HepG2 (cell line): Measurements from ENCODE around the gene SLC17A9. TPM values are rescaled to one million over a fixed set of nuclear protein-coding genes. Genes with fewer than 3 reads are reported as not detected.

Source experiments
- BCL6 ChIP-seq: IDR thresholded peaks from 2 replicates; pipeline ENCODE4 v1.6.1; 2016; ENCODE audit warnings: missing genetic modification reagents, missing compliant biosample characterization
- KLF12 ChIP-seq: sonication (generic); formaldehyde crosslinking; IDR thresholded peaks from 2 replicates; pipeline ENCODE4 v1.4.0; 2020; ENCODE audit warnings: missing genetic modification reagents, borderline replicate concordance
- MTF1 ChIP-seq: sonication (generic); formaldehyde crosslinking; IDR thresholded peaks from 2 replicates; pipeline ENCODE4 v1.5.0; 2020; ENCODE audit warnings: missing genetic modification reagents
- MZF1 ChIP-seq: sonication (generic); formaldehyde crosslinking; IDR thresholded peaks from 2 replicates; pipeline ENCODE4 v1.8.1; 2023; ENCODE audit warnings: mild to moderate bottlenecking, missing genetic modification reagents, borderline replicate concordance
- RAD51 ChIP-seq: fragments of 450-650 bp; IDR thresholded peaks from 2 replicates; pipeline ENCODE4 v1.6.1; 2016; ENCODE audit warnings: borderline replicate concordance
- SETDB1 ChIP-seq: sonication (generic); formaldehyde crosslinking; IDR thresholded peaks from 2 replicates; pipeline ENCODE4 v1.5.1; 2020; ENCODE audit warnings: missing genetic modification reagents, mild to moderate bottlenecking, borderline replicate concordance
- SP2 ChIP-seq: sonication (generic); formaldehyde crosslinking; IDR thresholded peaks from 2 replicates; pipeline ENCODE4 v1.5.1; 2020; ENCODE audit warnings: mild to moderate bottlenecking, missing genetic modification reagents
- SRY ChIP-seq: sonication (generic); formaldehyde crosslinking; IDR thresholded peaks from 2 replicates; pipeline ENCODE4 v1.8.0; 2022; ENCODE audit warnings: mild to moderate bottlenecking, missing genetic modification reagents
- ZNF761 ChIP-seq: sonication (generic); formaldehyde crosslinking; conservative IDR thresholded peaks from 2 replicates; pipeline ENCODE4 v1.4.0; 2020; ENCODE audit warnings: mild to moderate bottlenecking, missing genetic modification reagents
- ZNF788 ChIP-seq: sonication (generic); formaldehyde crosslinking; IDR thresholded peaks from 2 replicates; pipeline ENCODE4 v1.5.0; 2020; ENCODE audit warnings: mild to moderate bottlenecking, missing genetic modification reagents, borderline replicate concordance
- ZNF790 ChIP-seq: sonication (generic); formaldehyde crosslinking; IDR thresholded peaks from 2 replicates; pipeline ENCODE4 v1.8.0; 2022; ENCODE audit warnings: missing genetic modification reagents, mild to moderate bottlenecking, borderline replicate concordance
- polyA plus RNA-seq, 8 experiments: library from polyadenylated mRNA; depleted of rRNA in 3 of 8; stranded (reverse) in 7 of 8; unstranded in 1 of 8; fragments of >200 nt; fragmentation: Illumina TruSeq in 4 of 8; extraction: Trizol in 4 of 8; gene quantifications; 2 replicates each; pipeline versions ENCODE4 v1.2.1 to v1.2.3, GENCODE V29; 2011 to 2016; ENCODE audit warnings: low read depth in 4 of 8, missing spikeins in 1 of 8, mixed read lengths in 1 of 8; ENCODE audit not compliant: insufficient read depth in 1 of 8
- total RNA-seq, 5 experiments: library from RNA; depleted of rRNA; stranded (reverse); fragments of >200 nt; fragmentation: Illumina TruSeq; extraction: Trizol; gene quantifications; 2 replicates each; pipeline ENCODE4 v1.2.3, GENCODE V29; 2016; ENCODE audit warnings: low read depth in 1 of 5
- TF ChIP-seq, protein P1 (sequence below): sonication (generic); formaldehyde crosslinking; IDR thresholded peaks from 2 replicates; pipeline ENCODE4 v1.8.1; 2023; ENCODE audit warnings: mild to moderate bottlenecking, missing genetic modification reagents
- TF ChIP-seq, protein P2 (sequence below): sonication (generic); formaldehyde crosslinking; IDR thresholded peaks from 2 replicates; pipeline ENCODE4 v1.4.0; 2020; ENCODE audit warnings: missing genetic modification reagents
- TF ChIP-seq, protein P3 (sequence below): sonication (generic); formaldehyde crosslinking; conservative IDR thresholded peaks from 2 replicates; pipeline ENCODE4 v1.8.0; 2022; ENCODE audit warnings: low read depth, missing genetic modification reagents
- TF ChIP-seq, protein P4 (sequence below): sonication (generic); formaldehyde crosslinking; IDR thresholded peaks from 2 replicates; pipeline ENCODE4 v1.5.0; 2020; ENCODE audit warnings: mild to moderate bottlenecking, missing genetic modification reagents
- TF ChIP-seq, protein P5 (sequence below): sonication (generic); formaldehyde crosslinking; IDR thresholded peaks from 2 replicates; pipeline ENCODE4 v1.8.1; 2022; ENCODE audit warnings: mild to moderate bottlenecking, missing genetic modification reagents

The SLC17A9 gene
- total and polyA plus RNA-seq, 2 of the 13 experiments (the other 11 are each of a cell fraction or from before 2014, with no cell fraction given), result 110 to 191 TPM

DNA sequence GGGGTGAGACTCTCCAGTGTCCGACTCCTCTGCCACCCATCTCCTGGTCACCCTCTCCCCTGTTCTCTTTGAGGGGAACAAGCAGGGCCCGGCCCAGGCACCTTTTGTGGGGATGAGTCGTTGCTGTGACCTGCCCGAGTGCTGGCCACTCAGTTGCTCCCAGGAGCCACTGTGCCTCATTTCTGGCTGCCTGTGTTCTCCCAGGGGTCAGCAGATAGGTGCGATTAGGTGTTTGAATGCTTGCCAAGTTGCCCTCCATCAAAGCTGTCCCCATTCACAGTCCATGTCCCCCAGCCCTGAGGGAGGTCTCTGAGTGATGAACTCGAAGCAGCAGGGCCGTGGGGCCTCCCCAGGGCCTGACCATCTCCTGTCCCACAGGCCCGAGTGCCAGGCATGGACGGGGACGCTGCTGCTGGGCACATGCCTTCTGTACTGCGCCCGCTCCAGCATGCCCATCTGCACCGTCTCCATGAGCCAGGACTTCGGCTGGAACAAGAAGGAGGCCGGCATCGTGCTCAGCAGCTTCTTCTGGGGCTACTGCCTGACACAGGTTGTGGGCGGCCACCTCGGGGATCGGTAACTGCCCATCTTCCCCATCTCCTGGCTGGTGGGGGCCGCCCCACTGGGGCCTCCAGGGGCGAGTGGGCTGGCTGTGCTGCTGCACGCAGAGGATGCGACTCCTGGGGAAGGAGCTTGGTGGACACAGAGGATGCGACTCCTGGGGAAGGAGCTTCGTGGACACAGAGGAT is 4.1 kb downstream of the SLC17A9 start (continued):
- TF ChIP-seq, protein P1, sequence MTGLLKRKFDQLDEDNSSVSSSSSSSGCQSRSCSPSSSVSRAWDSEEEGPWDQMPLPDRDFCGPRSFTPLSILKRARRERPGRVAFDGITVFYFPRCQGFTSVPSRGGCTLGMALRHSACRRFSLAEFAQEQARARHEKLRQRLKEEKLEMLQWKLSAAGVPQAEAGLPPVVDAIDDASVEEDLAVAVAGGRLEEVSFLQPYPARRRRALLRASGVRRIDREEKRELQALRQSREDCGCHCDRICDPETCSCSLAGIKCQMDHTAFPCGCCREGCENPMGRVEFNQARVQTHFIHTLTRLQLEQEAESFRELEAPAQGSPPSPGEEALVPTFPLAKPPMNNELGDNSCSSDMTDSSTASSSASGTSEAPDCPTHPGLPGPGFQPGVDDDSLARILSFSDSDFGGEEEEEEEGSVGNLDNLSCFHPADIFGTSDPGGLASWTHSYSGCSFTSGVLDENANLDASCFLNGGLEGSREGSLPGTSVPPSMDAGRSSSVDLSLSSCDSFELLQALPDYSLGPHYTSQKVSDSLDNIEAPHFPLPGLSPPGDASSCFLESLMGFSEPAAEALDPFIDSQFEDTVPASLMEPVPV, result no peak
- TF ChIP-seq KLF12 (CRISPR knock-in tag) (no peak), RAD51 (no peak), MZF1 (CRISPR knock-in tag) (no peak), SETDB1 (CRISPR knock-in tag) (0 out of 2 replicates have a peak, but pooled peaks have one; percentile 50), SP2 (no peak), SRY (CRISPR knock-in tag) (0 out of 2 replicates have a peak, but pooled peaks have one; percentile 11), BCL6 (CRISPR knock-in tag) (no peak), ZNF761 (CRISPR knock-in tag) (no peak), MTF1 (CRISPR knock-in tag) (no peak), ZNF790 (CRISPR knock-in tag) (peak; percentile 39; the same call in 1 of the 2 replicates), ZNF788 (CRISPR knock-in tag) (0 out of 2 replicates have a peak, but pooled peaks have one; percentile 12)
- TF ChIP-seq, protein P2, sequence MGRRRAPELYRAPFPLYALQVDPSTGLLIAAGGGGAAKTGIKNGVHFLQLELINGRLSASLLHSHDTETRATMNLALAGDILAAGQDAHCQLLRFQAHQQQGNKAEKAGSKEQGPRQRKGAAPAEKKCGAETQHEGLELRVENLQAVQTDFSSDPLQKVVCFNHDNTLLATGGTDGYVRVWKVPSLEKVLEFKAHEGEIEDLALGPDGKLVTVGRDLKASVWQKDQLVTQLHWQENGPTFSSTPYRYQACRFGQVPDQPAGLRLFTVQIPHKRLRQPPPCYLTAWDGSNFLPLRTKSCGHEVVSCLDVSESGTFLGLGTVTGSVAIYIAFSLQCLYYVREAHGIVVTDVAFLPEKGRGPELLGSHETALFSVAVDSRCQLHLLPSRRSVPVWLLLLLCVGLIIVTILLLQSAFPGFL, result no peak
- TF ChIP-seq, protein P3, sequence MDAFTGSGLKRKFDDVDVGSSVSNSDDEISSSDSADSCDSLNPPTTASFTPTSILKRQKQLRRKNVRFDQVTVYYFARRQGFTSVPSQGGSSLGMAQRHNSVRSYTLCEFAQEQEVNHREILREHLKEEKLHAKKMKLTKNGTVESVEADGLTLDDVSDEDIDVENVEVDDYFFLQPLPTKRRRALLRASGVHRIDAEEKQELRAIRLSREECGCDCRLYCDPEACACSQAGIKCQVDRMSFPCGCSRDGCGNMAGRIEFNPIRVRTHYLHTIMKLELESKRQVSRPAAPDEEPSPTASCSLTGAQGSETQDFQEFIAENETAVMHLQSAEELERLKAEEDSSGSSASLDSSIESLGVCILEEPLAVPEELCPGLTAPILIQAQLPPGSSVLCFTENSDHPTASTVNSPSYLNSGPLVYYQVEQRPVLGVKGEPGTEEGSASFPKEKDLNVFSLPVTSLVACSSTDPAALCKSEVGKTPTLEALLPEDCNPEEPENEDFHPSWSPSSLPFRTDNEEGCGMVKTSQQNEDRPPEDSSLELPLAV, result no peak
- TF ChIP-seq, protein P4, sequence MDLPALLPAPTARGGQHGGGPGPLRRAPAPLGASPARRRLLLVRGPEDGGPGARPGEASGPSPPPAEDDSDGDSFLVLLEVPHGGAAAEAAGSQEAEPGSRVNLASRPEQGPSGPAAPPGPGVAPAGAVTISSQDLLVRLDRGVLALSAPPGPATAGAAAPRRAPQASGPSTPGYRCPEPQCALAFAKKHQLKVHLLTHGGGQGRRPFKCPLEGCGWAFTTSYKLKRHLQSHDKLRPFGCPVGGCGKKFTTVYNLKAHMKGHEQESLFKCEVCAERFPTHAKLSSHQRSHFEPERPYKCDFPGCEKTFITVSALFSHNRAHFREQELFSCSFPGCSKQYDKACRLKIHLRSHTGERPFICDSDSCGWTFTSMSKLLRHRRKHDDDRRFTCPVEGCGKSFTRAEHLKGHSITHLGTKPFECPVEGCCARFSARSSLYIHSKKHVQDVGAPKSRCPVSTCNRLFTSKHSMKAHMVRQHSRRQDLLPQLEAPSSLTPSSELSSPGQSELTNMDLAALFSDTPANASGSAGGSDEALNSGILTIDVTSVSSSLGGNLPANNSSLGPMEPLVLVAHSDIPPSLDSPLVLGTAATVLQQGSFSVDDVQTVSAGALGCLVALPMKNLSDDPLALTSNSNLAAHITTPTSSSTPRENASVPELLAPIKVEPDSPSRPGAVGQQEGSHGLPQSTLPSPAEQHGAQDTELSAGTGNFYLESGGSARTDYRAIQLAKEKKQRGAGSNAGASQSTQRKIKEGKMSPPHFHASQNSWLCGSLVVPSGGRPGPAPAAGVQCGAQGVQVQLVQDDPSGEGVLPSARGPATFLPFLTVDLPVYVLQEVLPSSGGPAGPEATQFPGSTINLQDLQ (CRISPR knock-in tag), result no peak
- TF ChIP-seq, protein P5, sequence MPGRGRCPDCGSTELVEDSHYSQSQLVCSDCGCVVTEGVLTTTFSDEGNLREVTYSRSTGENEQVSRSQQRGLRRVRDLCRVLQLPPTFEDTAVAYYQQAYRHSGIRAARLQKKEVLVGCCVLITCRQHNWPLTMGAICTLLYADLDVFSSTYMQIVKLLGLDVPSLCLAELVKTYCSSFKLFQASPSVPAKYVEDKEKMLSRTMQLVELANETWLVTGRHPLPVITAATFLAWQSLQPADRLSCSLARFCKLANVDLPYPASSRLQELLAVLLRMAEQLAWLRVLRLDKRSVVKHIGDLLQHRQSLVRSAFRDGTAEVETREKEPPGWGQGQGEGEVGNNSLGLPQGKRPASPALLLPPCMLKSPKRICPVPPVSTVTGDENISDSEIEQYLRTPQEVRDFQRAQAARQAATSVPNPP (CRISPR knock-in tag), result no peak
